MM.1S (cell line): Measurements from ENCODE around the gene SLA2.

Experiments
- DNase-seq: peaks from one replicate; pipeline ENCODE4 v3.0.0-alpha.2; 2015
- H2AFZ ChIP-seq: fragments of 300-600 bp; sonication (generic); 2 replicates; pipeline ENCODE4 v1.6.0; 2016; ENCODE audit warnings: antibody characterized with exemption, low read length
- H3F3A ChIP-seq: fragments of 300-600 bp; sonication (generic); 2 replicates; pipeline ENCODE4 v1.6.1; 2016; ENCODE audit warnings: mild to moderate bottlenecking, antibody characterized with exemption, low read length, moderate library complexity, mixed read lengths; ENCODE audit not compliant: insufficient read depth
- H3K27ac ChIP-seq: fragments of 300-600 bp; sonication (generic); 2 replicates; pipeline ENCODE4 v1.5.1; 2016; ENCODE audit warnings: mild to moderate bottlenecking, low read length
- H3K27me3 ChIP-seq: fragments of 300-600 bp; sonication (generic); replicated peaks from 2 replicates; pipeline ENCODE4 v1.6.0; 2016; ENCODE audit warnings: low read length; ENCODE audit not compliant: insufficient read depth
- H3K36me3 ChIP-seq: fragments of 300-600 bp; sonication (generic); replicated peaks from 2 replicates; pipeline ENCODE4 v1.6.1; 2016; ENCODE audit warnings: mild to moderate bottlenecking, low read length, mixed read lengths; ENCODE audit not compliant: insufficient read depth
- H3K4me1 ChIP-seq: fragments of 300-600 bp; sonication (generic); 2 replicates; pipeline ENCODE4 v1.6.1; 2016; ENCODE audit warnings: low read length, mixed read lengths
- H3K4me2 ChIP-seq: fragments of 300-600 bp; sonication (generic); 2 replicates; pipeline ENCODE4 v1.6.0; 2016; ENCODE audit warnings: low read depth, low read length
- H3K4me3 ChIP-seq: fragments of 300-600 bp; sonication (generic); 2 replicates; pipeline ENCODE4 v1.5.1; 2016; ENCODE audit warnings: low read length, mixed read lengths
- H3K79me2 ChIP-seq: fragments of 300-600 bp; sonication (generic); 2 replicates; pipeline ENCODE4 v1.6.1; 2016; ENCODE audit warnings: mixed run types, low read length, mixed read lengths
- H3K9ac ChIP-seq: fragments of 300-600 bp; sonication (generic); 2 replicates; pipeline ENCODE4 v1.6.1; 2016; ENCODE audit warnings: low read length, mixed read lengths
- H3K9me2 ChIP-seq: fragments of 300-600 bp; sonication (generic); replicated peaks from 2 replicates; pipeline ENCODE4 v1.6.1; 2016; ENCODE audit warnings: mild to moderate bottlenecking, low read length, mixed read lengths; ENCODE audit not compliant: insufficient read depth
- H3K9me3 ChIP-seq: fragments of 300-600 bp; sonication (generic); replicated peaks from 2 replicates; pipeline ENCODE4 v1.6.1; 2016; ENCODE audit warnings: mild to moderate bottlenecking, low read length, mixed read lengths; ENCODE audit not compliant: insufficient read depth
- H4K20me1 ChIP-seq: fragments of 300-600 bp; sonication (generic); 2 replicates; pipeline ENCODE4 v1.6.1; 2016; ENCODE audit warnings: mild to moderate bottlenecking, low read length, moderate library complexity, mixed read lengths; ENCODE audit not compliant: insufficient read depth
- CTCF ChIP-seq: fragments of 300-600 bp; sonication (generic); IDR thresholded peaks from 2 replicates; pipeline ENCODE4 v1.5.1; 2016; ENCODE audit warnings: antibody characterized with exemption, low read length, mixed read lengths
- EZH2 ChIP-seq: fragments of 300-600 bp; sonication (generic); optimal IDR thresholded peaks from 2 replicates; pipeline ENCODE3; 2017; ENCODE audit warnings: low read depth, mild to moderate bottlenecking, antibody characterized with exemption, low read length, mixed read lengths
- EZH2phosphoT487 ChIP-seq: fragments of 300-600 bp; sonication (generic); IDR thresholded peaks from 2 replicates; pipeline ENCODE4 v1.6.1; 2018; ENCODE audit warnings: antibody characterized with exemption, low read length

The SLA2 gene

DNA sequence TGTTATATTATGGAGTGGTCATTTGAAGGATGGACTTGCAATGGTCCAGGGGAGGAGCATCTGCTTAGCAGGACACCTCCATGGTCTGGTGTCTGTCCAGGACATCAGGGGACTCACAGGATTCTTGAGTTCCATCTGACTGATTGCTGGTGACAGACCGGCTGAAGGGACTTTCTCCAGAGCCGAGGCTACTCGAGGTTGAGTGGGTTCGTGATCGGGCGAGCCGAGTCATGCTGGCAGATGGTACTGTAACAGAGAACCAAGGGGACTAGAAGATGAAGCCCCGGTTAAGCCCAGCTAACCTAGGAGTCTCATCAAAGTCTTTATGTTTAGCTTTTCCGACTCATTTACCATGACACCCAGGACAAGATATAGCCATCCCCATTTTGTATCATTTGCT lies 7.5 kb upstream of the SLA2 start:
- Histone ChIP-seq H3K79me2 (no peaks in the 10 kb centered on the region), H3K27me3 (no peaks in the 10 kb centered on the region), H2AFZ (no peak overlapping the region), H3K4me2 (no peak overlapping the region), H3K9ac (no peak overlapping the region), H3K4me1 (no peaks in the 10 kb centered on the region), H3K36me3 (no peaks in the 10 kb centered on the region), H4K20me1 (no peaks in the 10 kb centered on the region), H3K4me3 (no peak overlapping the region), H3K27ac (no peak overlapping the region), H3K9me2 (no peaks in the 10 kb centered on the region), H3F3A (no peaks in the 10 kb centered on the region), H3K9me3 (no peaks in the 10 kb centered on the region)
- TF ChIP-seq EZH2: no peak
- no peak for TF ChIP-seq CTCF
- TF ChIP-seq EZH2phosphoT487: no peak
- DNase-seq: no peak

DNA sequence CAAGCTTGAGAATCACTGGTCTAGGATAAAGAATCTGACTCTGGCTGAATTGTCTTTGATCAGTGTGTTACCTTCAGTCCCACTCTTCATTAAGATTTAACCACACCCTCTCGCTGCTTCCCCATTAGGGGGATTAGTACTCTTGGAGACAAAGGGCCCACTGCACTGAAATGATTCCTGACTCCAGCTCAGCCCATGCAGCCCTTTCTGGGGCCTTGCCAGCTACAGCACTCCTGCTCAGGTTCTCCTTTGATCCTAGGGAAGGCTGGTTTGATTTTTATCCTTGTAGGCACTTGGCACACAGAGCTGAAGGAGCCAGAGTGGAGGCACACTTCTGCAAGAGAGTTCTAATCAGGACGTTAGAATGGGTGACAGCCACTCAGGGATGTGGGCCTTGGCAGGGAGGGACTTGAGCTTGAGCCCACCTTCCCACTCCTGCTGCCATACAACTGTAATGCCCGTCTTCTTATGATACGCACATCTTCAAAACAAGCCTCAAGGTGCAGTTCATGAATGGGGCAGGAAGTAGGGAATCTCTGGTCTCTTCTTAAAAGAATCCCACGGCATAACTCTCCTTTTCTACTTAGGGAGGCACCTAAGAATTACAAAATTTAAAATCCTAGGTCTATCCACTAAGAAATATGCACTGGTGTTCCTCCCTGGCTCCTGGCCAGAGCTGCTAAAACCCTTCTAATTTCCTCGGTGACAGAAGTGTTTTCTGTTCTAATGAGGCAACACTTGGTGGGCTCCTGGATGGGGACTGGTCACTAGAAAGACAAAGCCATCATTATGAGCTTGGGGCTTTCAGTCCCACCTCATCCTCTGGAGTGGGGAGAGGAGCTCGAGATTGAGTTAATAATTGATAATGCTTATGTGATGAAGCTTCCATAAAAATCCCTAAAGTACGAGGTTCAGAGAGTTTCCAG lies 1.5 kb upstream of the SLA2 start:
- DNase-seq: no peak
- no peaks in the 10 kb centered on the region for H3K27me3 ChIP-seq
- H3K9ac ChIP-seq: no peak overlapping the region
- peaks cover 11% of the 10 kb centered on the region for H3K4me1 ChIP-seq
- H4K20me1 ChIP-seq: no peaks in the 10 kb centered on the region
- no peak overlapping the region for H3K27ac ChIP-seq
- no peak overlapping the region for H2AFZ ChIP-seq
- no peaks in the 10 kb centered on the region for H3F3A ChIP-seq
- H3K9me2 ChIP-seq: no peaks in the 10 kb centered on the region
- no peaks in the 10 kb centered on the region for H3K79me2 ChIP-seq
- H3K4me2 ChIP-seq: no peak overlapping the region
- H3K4me3 ChIP-seq: no peak overlapping the region
- H3K36me3 ChIP-seq: no peaks in the 10 kb centered on the region
- no peaks in the 10 kb centered on the region for H3K9me3 ChIP-seq
- TF ChIP-seq EZH2phosphoT487 (no peak), CTCF (no peak), EZH2 (no peak)

DNA sequence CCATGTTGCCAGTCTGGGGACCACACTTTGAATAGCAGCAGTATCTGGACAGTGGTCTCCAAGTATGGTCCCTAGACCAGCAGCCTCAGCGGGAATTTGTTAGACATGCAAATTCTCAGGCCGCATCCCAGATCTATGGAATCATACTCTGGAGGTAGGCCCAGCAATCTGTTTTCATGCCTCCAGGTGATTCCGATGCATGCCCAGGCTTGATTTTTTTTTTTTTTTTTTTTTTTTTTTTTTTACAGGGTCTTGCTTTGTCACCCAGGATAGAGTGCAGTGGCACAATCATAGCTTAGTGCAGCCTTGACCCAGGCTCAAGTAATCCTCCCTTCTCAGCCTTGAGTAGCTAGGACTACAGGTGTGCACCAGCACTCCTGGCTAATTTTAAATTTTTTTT lies 682 bp upstream of the SLA2 start:
- H3K27ac ChIP-seq: no peak overlapping the region
- H3K36me3 ChIP-seq: no peaks in the 10 kb centered on the region
- H3K9me2 ChIP-seq: no peaks in the 10 kb centered on the region
- no peaks in the 10 kb centered on the region for H3K9me3 ChIP-seq
- no peaks in the 10 kb centered on the region for H3K27me3 ChIP-seq
- no peak for TF ChIP-seq EZH2phosphoT487
- no peak for TF ChIP-seq EZH2
- TF ChIP-seq CTCF: no peak
- no peak overlapping the region for H2AFZ ChIP-seq
- H3K79me2 ChIP-seq: no peaks in the 10 kb centered on the region
- H3K9ac ChIP-seq: no peak overlapping the region
- H3K4me3 ChIP-seq: no peak overlapping the region
- H3K4me1 ChIP-seq: peaks cover 11% of the 10 kb centered on the region
- no peaks in the 10 kb centered on the region for H3F3A ChIP-seq
- H3K4me2 ChIP-seq: no peak overlapping the region
- no peaks in the 10 kb centered on the region for H4K20me1 ChIP-seq
- DNase-seq: no peak
